ENCODE data around the gene TBC1D3B.
"Not testable (repeated sequence)": the region's sequence is repeated elsewhere in the genome, so short reads cannot be mapped to it uniquely, and the experiment has no call there.

Gene TBC1D3B

DNA sequence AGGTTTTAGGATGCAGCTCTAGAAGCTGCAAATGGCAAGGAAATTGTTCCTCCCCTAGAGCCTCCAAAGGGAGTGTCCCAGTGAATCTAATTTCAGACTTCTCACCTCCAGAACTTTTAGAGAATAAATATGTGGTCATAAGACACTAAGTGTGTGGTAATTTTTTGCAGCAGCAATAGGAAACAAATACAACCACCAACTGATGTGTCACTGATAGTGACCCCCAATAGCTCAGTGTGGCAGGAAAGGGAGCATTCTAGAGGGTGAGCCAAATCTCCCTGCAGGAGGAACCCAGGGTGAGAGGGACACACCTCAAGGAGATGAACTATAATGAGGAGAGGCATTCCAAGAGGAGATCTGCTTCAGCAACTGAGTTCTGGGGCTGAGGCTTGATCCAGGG is 38.5 kb upstream of the TBC1D3B start:
- Histone ChIP-seq H3K27ac (ENCODE audit: low read length) (no peak overlapping the region), H3K79me2 (ENCODE audit: insufficient read depth, low read length) (no peaks in the 10 kb centered on the region), H3K9me3 (ENCODE audit: insufficient read depth, low read length, severe bottlenecking) (no peaks in the 10 kb centered on the region), H3K4me1 (ENCODE audit: insufficient read depth, low read length) (peaks cover 2% of the 10 kb centered on the region; the same call in 1 of the 2 replicates), H2AFZ (ENCODE audit: low read depth, low read length) (no peak overlapping the region), H3K4me3 (ENCODE audit: low read depth in 1 of 2, low read length in 2 of 2) (no peak overlapping the region), H3K4me2 (ENCODE audit: insufficient read depth, low read length) (no peak overlapping the region), H3K9ac (ENCODE audit: low read depth, low read length) (no peak overlapping the region), H3K36me3 (ENCODE audit: insufficient read depth, low read length) (no peaks in the 10 kb centered on the region), H4K20me1 (ENCODE audit: insufficient read depth, low read length) (no peaks in the 10 kb centered on the region), H3K27me3 (ENCODE audit: insufficient read depth, low read length, poor library complexity) (no peaks in the 10 kb centered on the region)
- DNase-seq: no peak
- ATAC-seq (ENCODE audit: insufficient read depth, low read depth): no peak
- TF ChIP-seq EZH2 (IDR thresholded peaks at IDR 0.05; ENCODE audit: borderline replicate concordance, low read depth, low read length, severe bottlenecking): no peak
- TF ChIP-seq, protein P1, sequence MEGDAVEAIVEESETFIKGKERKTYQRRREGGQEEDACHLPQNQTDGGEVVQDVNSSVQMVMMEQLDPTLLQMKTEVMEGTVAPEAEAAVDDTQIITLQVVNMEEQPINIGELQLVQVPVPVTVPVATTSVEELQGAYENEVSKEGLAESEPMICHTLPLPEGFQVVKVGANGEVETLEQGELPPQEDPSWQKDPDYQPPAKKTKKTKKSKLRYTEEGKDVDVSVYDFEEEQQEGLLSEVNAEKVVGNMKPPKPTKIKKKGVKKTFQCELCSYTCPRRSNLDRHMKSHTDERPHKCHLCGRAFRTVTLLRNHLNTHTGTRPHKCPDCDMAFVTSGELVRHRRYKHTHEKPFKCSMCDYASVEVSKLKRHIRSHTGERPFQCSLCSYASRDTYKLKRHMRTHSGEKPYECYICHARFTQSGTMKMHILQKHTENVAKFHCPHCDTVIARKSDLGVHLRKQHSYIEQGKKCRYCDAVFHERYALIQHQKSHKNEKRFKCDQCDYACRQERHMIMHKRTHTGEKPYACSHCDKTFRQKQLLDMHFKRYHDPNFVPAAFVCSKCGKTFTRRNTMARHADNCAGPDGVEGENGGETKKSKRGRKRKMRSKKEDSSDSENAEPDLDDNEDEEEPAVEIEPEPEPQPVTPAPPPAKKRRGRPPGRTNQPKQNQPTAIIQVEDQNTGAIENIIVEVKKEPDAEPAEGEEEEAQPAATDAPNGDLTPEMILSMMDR (IDR thresholded peaks at IDR 0.05; ENCODE audit: borderline replicate concordance, extremely low read depth, low read length, poor library complexity, severe bottlenecking): no peak

DNA sequence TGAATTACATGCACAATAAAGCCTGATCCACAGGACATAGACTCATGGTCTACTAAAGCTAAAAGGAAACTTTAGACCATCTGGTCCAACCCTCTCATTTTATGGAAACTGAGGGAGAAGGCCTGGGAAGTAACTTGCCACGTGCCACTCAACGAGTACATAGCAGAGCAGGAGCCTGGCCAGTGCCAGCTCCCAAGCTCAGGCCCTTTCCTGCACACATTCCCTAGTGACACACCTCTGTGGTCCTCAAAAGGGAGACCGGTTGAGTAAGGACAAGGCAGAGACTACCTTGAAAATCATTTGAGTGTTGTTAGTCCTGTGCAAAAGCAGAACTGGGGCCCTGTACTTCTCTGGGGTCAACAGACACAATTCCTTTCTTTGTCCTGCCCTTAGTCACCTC is 37.3 kb upstream of the TBC1D3B start:
- Histone ChIP-seq H3K4me1 (ENCODE audit: insufficient read depth, low read length) (peaks cover 2% of the 10 kb centered on the region; the same call in 1 of the 2 replicates), H3K27me3 (ENCODE audit: insufficient read depth, low read length, poor library complexity) (no peaks in the 10 kb centered on the region), H3K79me2 (ENCODE audit: insufficient read depth, low read length) (no peaks in the 10 kb centered on the region), H4K20me1 (ENCODE audit: insufficient read depth, low read length) (no peaks in the 10 kb centered on the region), H3K27ac (ENCODE audit: low read length) (no peak overlapping the region), H3K4me3 (ENCODE audit: low read depth in 1 of 2, low read length in 2 of 2) (no peak overlapping the region), H2AFZ (ENCODE audit: low read depth, low read length) (no peak overlapping the region), H3K9ac (ENCODE audit: low read depth, low read length) (no peak overlapping the region), H3K9me3 (ENCODE audit: insufficient read depth, low read length, severe bottlenecking) (no peaks in the 10 kb centered on the region), H3K4me2 (ENCODE audit: insufficient read depth, low read length) (no peak overlapping the region), H3K36me3 (ENCODE audit: insufficient read depth, low read length) (no peaks in the 10 kb centered on the region)
- TF ChIP-seq, protein P1 (IDR thresholded peaks at IDR 0.05; ENCODE audit: borderline replicate concordance, extremely low read depth, low read length, poor library complexity, severe bottlenecking): no peak
- TF ChIP-seq EZH2 (IDR thresholded peaks at IDR 0.05; ENCODE audit: borderline replicate concordance, low read depth, low read length, severe bottlenecking): no peak
- DNase-seq (no peak), ATAC-seq (ENCODE audit: insufficient read depth, low read depth) (no peak)

DNA sequence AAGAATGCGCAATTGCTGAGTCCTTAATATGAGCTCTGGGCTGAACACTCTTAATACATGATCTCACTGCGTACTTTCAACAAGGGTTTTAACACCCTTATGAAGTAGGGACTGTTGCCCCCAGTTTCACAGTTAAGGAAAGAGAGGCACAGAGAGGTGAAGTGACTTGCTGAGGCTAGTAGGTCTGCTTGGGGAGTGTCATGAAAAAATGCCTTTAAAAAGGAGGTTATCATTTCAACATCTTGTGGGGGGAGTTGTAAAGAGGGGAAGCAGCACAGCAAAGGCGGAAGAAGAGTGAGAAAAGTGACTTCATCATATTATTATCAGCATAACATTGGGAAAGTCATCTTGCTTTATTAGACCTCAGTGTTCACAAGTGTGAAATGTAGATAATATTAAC is 36.5 kb upstream of the TBC1D3B start:
- DNase-seq: no peak
- Histone ChIP-seq H3K4me1 (ENCODE audit: insufficient read depth, low read length) (peaks cover 2% of the 10 kb centered on the region; the same call in 1 of the 2 replicates), H3K36me3 (ENCODE audit: insufficient read depth, low read length) (no peaks in the 10 kb centered on the region), H4K20me1 (ENCODE audit: insufficient read depth, low read length) (no peaks in the 10 kb centered on the region), H3K27me3 (ENCODE audit: insufficient read depth, low read length, poor library complexity) (no peaks in the 10 kb centered on the region), H3K9ac (ENCODE audit: low read depth, low read length) (no peak overlapping the region), H3K4me2 (ENCODE audit: insufficient read depth, low read length) (no peak overlapping the region), H3K79me2 (ENCODE audit: insufficient read depth, low read length) (no peaks in the 10 kb centered on the region), H3K9me3 (ENCODE audit: insufficient read depth, low read length, severe bottlenecking) (no peaks in the 10 kb centered on the region), H2AFZ (ENCODE audit: low read depth, low read length) (no peak overlapping the region), H3K27ac (ENCODE audit: low read length) (no peak overlapping the region), H3K4me3 (ENCODE audit: low read depth in 1 of 2, low read length in 2 of 2) (no peak overlapping the region)
- TF ChIP-seq EZH2 (IDR thresholded peaks at IDR 0.05; ENCODE audit: borderline replicate concordance, low read depth, low read length, severe bottlenecking): no peak
- TF ChIP-seq, protein P1 (IDR thresholded peaks at IDR 0.05; ENCODE audit: borderline replicate concordance, extremely low read depth, low read length, poor library complexity, severe bottlenecking): no peak
- ATAC-seq (ENCODE audit: insufficient read depth, low read depth): no peak

DNA sequence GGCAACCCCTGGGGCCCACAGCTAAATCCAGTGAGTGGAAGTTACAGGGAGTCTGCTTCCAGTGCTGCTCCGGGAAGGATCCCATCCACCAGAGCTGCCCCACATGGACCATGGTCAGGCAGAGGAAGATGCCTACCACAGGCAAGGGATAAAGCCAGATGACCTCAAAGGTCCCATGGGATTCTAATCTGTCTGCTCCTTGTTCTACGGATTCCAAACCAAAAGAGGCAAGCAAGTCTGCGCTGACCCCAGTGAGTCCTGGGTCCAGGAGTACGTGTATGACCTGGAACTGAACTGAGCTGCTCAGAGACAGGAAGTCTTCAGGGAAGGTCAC is 35.8 kb upstream of the TBC1D3B start:
- TF ChIP-seq, protein P1 (IDR thresholded peaks at IDR 0.05; ENCODE audit: borderline replicate concordance, extremely low read depth, low read length, poor library complexity, severe bottlenecking): no peak
- TF ChIP-seq EZH2 (IDR thresholded peaks at IDR 0.05; ENCODE audit: borderline replicate concordance, low read depth, low read length, severe bottlenecking): no peak
- Histone ChIP-seq H3K4me1 (ENCODE audit: insufficient read depth, low read length) (peaks cover 2% of the 10 kb centered on the region; the same call in 1 of the 2 replicates), H4K20me1 (ENCODE audit: insufficient read depth, low read length) (no peaks in the 10 kb centered on the region), H3K36me3 (ENCODE audit: insufficient read depth, low read length) (no peaks in the 10 kb centered on the region), H3K9ac (ENCODE audit: low read depth, low read length) (no peak overlapping the region), H3K27me3 (ENCODE audit: insufficient read depth, low read length, poor library complexity) (no peaks in the 10 kb centered on the region), H3K9me3 (ENCODE audit: insufficient read depth, low read length, severe bottlenecking) (no peaks in the 10 kb centered on the region), H3K27ac (ENCODE audit: low read length) (no peak overlapping the region), H3K4me2 (ENCODE audit: insufficient read depth, low read length) (no peak overlapping the region), H2AFZ (ENCODE audit: low read depth, low read length) (no peak overlapping the region), H3K4me3 (ENCODE audit: low read depth in 1 of 2, low read length in 2 of 2) (no peak overlapping the region), H3K79me2 (ENCODE audit: insufficient read depth, low read length) (no peaks in the 10 kb centered on the region)
- DNase-seq: no peak
- ATAC-seq (ENCODE audit: insufficient read depth, low read depth): no peak

GRCh38 chr17:36211484-36212271 is 35.2 kb upstream of the TBC1D3B start:
- not testable (repeated sequence) for H3K4me3 ChIP-seq (ENCODE audit: low read depth in 1 of 2, low read length in 2 of 2); H3K4me2 ChIP-seq (ENCODE audit: insufficient read depth, low read length); H3K36me3 ChIP-seq (ENCODE audit: insufficient read depth, low read length); ATAC-seq (ENCODE audit: insufficient read depth, low read depth); H3K27me3 ChIP-seq (ENCODE audit: insufficient read depth, low read length, poor library complexity); H3K27ac ChIP-seq (ENCODE audit: low read length); DNase-seq; H2AFZ ChIP-seq (ENCODE audit: low read depth, low read length); H3K79me2 ChIP-seq (ENCODE audit: insufficient read depth, low read length); H4K20me1 ChIP-seq (ENCODE audit: insufficient read depth, low read length); H3K4me1 ChIP-seq (ENCODE audit: insufficient read depth, low read length); H3K9ac ChIP-seq (ENCODE audit: low read depth, low read length); H3K9me3 ChIP-seq (ENCODE audit: insufficient read depth, low read length, severe bottlenecking)

Measured in DND-41 (cell line).